Measurements from ENCODE around the gene GPBP1L1.
"Not testable (repeated sequence)": the region's sequence is repeated elsewhere in the genome, so short reads cannot be mapped to it uniquely, and the experiment has no call there.

Gene GPBP1L1

GRCh38 chr1:45677751-45678245, 8.5 kb downstream of the GPBP1L1 start:
- TF ChIP-seq MYC (IDR thresholded peaks at IDR 0.05; ENCODE audit: low read depth, low read length) (no peak), MAX (IDR thresholded peaks at IDR 0.05; ENCODE audit: low read depth, low read length) (no peak), CTCF (IDR thresholded peaks at IDR 0.05; ENCODE audit: low read depth, low read length) (no peak), POLR2A (IDR thresholded peaks at IDR 0.05; ENCODE audit: extremely low read depth, insufficient read length) (no peak)
- no peak overlapping the region for H3K4me3 ChIP-seq (ENCODE audit: low read depth, low read length)
- DNase-seq (ENCODE audit: low read depth), result no peak

- H3K4me3 ChIP-seq (ENCODE audit: low read depth, low read length); DNase-seq (ENCODE audit: low read depth): not testable (repeated sequence)
Observed at GRCh38 chr1:45676553-45676952, 9.8 kb downstream of the GPBP1L1 start.

- H3K4me3 ChIP-seq (ENCODE audit: low read depth, low read length), result no peak overlapping the region
- no peak for DNase-seq (ENCODE audit: low read depth)
- TF ChIP-seq CTCF (IDR thresholded peaks at IDR 0.05; ENCODE audit: low read depth, low read length) (no peak), POLR2A (IDR thresholded peaks at IDR 0.05; ENCODE audit: extremely low read depth, insufficient read length) (no peak), MAX (IDR thresholded peaks at IDR 0.05; ENCODE audit: low read depth, low read length) (no peak), MYC (IDR thresholded peaks at IDR 0.05; ENCODE audit: low read depth, low read length) (no peak)
Observed at GRCh38 chr1:45674478-45674877, 11.9 kb downstream of the GPBP1L1 start.

GRCh38 chr1:45673956-45674355, 12.4 kb downstream of the GPBP1L1 start:
- TF ChIP-seq MYC (IDR thresholded peaks at IDR 0.05; ENCODE audit: low read depth, low read length) (no peak), POLR2A (IDR thresholded peaks at IDR 0.05; ENCODE audit: extremely low read depth, insufficient read length) (no peak), CTCF (IDR thresholded peaks at IDR 0.05; ENCODE audit: low read depth, low read length) (no peak), MAX (IDR thresholded peaks at IDR 0.05; ENCODE audit: low read depth, low read length) (no peak)
- H3K4me3 ChIP-seq (ENCODE audit: low read depth, low read length), result no peak overlapping the region
- no peak for DNase-seq (ENCODE audit: low read depth)

GRCh38 chr1:45669859-45670655, 16.3 kb downstream of the GPBP1L1 start:
- no peak for TF ChIP-seq CTCF (IDR thresholded peaks at IDR 0.05; ENCODE audit: low read depth, low read length)
- TF ChIP-seq MYC (IDR thresholded peaks at IDR 0.05; ENCODE audit: low read depth, low read length), result no peak
- TF ChIP-seq POLR2A (IDR thresholded peaks at IDR 0.05; ENCODE audit: extremely low read depth, insufficient read length), result no peak
- TF ChIP-seq MAX (IDR thresholded peaks at IDR 0.05; ENCODE audit: low read depth, low read length), result no peak
- DNase-seq (ENCODE audit: low read depth), result no peak
- no peak overlapping the region for H3K4me3 ChIP-seq (ENCODE audit: low read depth, low read length)

GRCh38 chr1:45669379-45669778, 17.0 kb downstream of the GPBP1L1 start:
- DNase-seq (ENCODE audit: low read depth), result no peak
- H3K4me3 ChIP-seq (ENCODE audit: low read depth, low read length), result no peak overlapping the region
- TF ChIP-seq MAX (IDR thresholded peaks at IDR 0.05; ENCODE audit: low read depth, low read length), result no peak
- no peak for TF ChIP-seq POLR2A (IDR thresholded peaks at IDR 0.05; ENCODE audit: extremely low read depth, insufficient read length)
- TF ChIP-seq MYC (IDR thresholded peaks at IDR 0.05; ENCODE audit: low read depth, low read length), result no peak
- TF ChIP-seq CTCF (IDR thresholded peaks at IDR 0.05; ENCODE audit: low read depth, low read length), result no peak

Measured in NB4 (cell line).